Central memory CD8-positive, alpha-beta T cell (primary cell): ENCODE results near the gene SH3BGRL.
"Not testable (repeated sequence)": the region's sequence is repeated elsewhere in the genome, so short reads cannot be mapped to it uniquely, and the experiment has no call there.

Experiments
- ATAC-seq: fragments of 150-1000 bp; cut with Tn5 transposase; replicated peaks from 2 replicates; pipeline ENCODE4 v1.10.0; 2022; ENCODE audit warnings: mild to moderate bottlenecking, moderate FRiP score, moderate number of reproducible peaks; ENCODE audit not compliant: poor library complexity, severe bottlenecking; ENCODE audit errors: extremely low read depth
- DNase-seq, 2 donors: peaks; one replicate each; pipeline ENCODE4 v3.0.0; 2021; ENCODE audit warnings: low spot score in 2 of 2
- H3K27ac Mint-ChIP-seq: one replicate; pipeline ENCODE4 v1.8.0; 2022; ENCODE audit warnings: low read depth, mild to moderate bottlenecking, moderate library complexity, mixed read lengths
- H3K27me3 Mint-ChIP-seq: one replicate; pipeline ENCODE4 v1.8.0; 2022; ENCODE audit warnings: mixed read lengths
- H3K36me3 Mint-ChIP-seq: one replicate; pipeline ENCODE4 v1.8.0; 2022; ENCODE audit warnings: mild to moderate bottlenecking, moderate library complexity, mixed read lengths; ENCODE audit not compliant: insufficient read depth
- H3K4me1 Mint-ChIP-seq: one replicate; pipeline ENCODE4 v1.8.0; 2022; ENCODE audit warnings: mixed read lengths
- H3K4me3 Mint-ChIP-seq: one replicate; pipeline ENCODE4 v1.8.0; 2022; ENCODE audit warnings: mild to moderate bottlenecking, moderate library complexity, mixed read lengths
- H3K9me3 Mint-ChIP-seq: one replicate; pipeline ENCODE4 v1.8.0; 2022; ENCODE audit warnings: mixed read lengths

Gene SH3BGRL

DNA sequence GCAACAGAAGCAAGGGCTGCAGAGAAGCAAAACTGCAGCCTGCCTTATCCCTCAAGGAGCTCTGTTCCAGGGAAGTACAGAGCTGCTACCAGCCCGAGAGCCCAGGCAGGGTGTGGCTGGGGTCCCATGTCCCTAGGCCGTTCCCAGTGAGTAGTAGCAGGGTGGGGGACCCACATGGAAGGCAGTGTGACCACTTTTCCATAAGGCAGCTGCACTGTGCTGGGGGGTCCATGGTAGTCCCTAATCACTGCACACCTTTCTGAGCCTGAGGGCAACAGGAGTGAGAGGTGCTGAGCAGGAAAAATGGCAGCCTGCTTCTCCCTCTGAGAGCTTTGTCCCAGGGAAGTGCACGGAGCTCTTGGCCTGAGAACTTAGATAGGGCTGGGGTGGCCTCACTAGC, 135.9 kb downstream of the SH3BGRL start:
- Mint-ChIP-seq H3K27ac (no peak overlapping the region), H3K4me3 (no peak overlapping the region), H3K9me3 (no peaks in the 10 kb centered on the region), H3K27me3 (no peaks in the 10 kb centered on the region), H3K4me1 (no peaks in the 10 kb centered on the region), H3K36me3 (no peaks in the 10 kb centered on the region)
- DNase-seq (no peak), ATAC-seq (no peak)

- DNase-seq = no peak
- Mint-ChIP-seq H3K36me3 (no peaks in the 10 kb centered on the region), H3K4me1 (no peaks in the 10 kb centered on the region), H3K27ac (no peak overlapping the region), H3K27me3 (no peaks in the 10 kb centered on the region), H3K4me3 (no peak overlapping the region), H3K9me3 (no peaks in the 10 kb centered on the region)
- no peak for ATAC-seq
Observed at GRCh38 chrX:81338924-81339323, 137.0 kb downstream of the SH3BGRL start.

- not testable (repeated sequence) for H3K4me3 Mint-ChIP-seq, ATAC-seq, DNase-seq, H3K27me3 Mint-ChIP-seq, H3K9me3 Mint-ChIP-seq, H3K36me3 Mint-ChIP-seq, H3K4me1 Mint-ChIP-seq, H3K27ac Mint-ChIP-seq
Observed at GRCh38 chrX:81345296-81345695, 143.4 kb downstream of the SH3BGRL start.
